Progenitor cell of endocrine pancreas (in vitro differentiated cells): Measurements from ENCODE around the gene EYA2. TPM values are rescaled to one million over a fixed set of nuclear protein-coding genes. Genes with fewer than 3 reads are reported as not detected.
"Not testable (repeated sequence)": the region's sequence is repeated elsewhere in the genome, so short reads cannot be mapped to it uniquely, and the experiment has no call there.

ENCODE experiments used
- DNase-seq: peaks from one replicate; pipeline ENCODE4 v3.0.0; 2021; ENCODE audit warnings: low spot score; ENCODE audit not compliant: unreplicated experiment
- H3K27ac Mint-ChIP-seq: 2 replicates; pipeline ENCODE4 v1.8.0; 2021; ENCODE audit warnings: mild to moderate bottlenecking, moderate library complexity, mixed read lengths
- H3K27me3 Mint-ChIP-seq: 2 replicates; pipeline ENCODE4 v1.8.0; 2021; ENCODE audit warnings: mixed read lengths
- H3K36me3 Mint-ChIP-seq: 2 replicates; pipeline ENCODE4 v1.8.0; 2022; ENCODE audit warnings: mixed read lengths; ENCODE audit not compliant: insufficient read depth
- H3K4me1 Mint-ChIP-seq: 2 replicates; pipeline ENCODE4 v1.8.0; 2021; ENCODE audit warnings: low read depth, mixed read lengths
- H3K4me3 Mint-ChIP-seq: 2 replicates; pipeline ENCODE4 v1.8.0; 2021; ENCODE audit warnings: low read depth, mild to moderate bottlenecking, moderate library complexity, mixed read lengths
- H3K9me3 Mint-ChIP-seq: 2 replicates; pipeline ENCODE4 v1.8.0; 2021; ENCODE audit warnings: low read depth, mixed read lengths
- total RNA-seq: library from RNA; stranded (reverse); gene quantifications from 2 replicates; pipeline ENCODE4 v1.2.1, GENCODE V29; 2021
- TF ChIP-seq, protein P1 (sequence below): fragments of 200-600 bp; sonication (generic); IDR thresholded peaks from one replicate; pipeline ENCODE4 v1.5.0; 2021; ENCODE audit warnings: antibody characterized with exemption, mild to moderate bottlenecking; ENCODE audit not compliant: unreplicated experiment

EYA2 gene
- total RNA-seq, 1 donor from 2014 or later = 0.53 TPM

DNA sequence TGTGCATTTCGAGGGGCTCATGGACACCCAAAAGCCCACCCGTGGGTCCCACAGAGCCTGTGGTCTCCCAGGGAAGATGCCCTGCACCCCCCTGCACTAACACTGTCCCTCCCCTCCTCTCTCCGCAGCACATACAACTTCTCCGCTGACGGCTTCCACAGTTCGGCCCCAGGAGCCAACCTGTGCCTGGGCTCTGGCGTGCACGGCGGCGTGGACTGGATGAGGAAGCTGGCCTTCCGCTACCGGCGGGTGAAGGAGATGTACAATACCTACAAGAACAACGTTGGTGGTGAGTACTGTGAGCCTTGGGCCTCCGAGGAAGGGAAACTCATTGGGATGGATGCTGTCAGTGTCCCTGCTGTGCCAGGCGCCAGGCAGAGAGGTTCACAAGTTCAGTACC is 277.9 kb downstream of the EYA2 start:
- Mint-ChIP-seq H3K27ac (no peak overlapping the region), H3K27me3 (peaks cover 18% of the 10 kb centered on the region), H3K9me3 (no peaks in the 10 kb centered on the region), H3K4me3 (no peak overlapping the region), H3K36me3 (no peaks in the 10 kb centered on the region), H3K4me1 (no peaks in the 10 kb centered on the region)
- no peak for DNase-seq
- TF ChIP-seq, protein P1, sequence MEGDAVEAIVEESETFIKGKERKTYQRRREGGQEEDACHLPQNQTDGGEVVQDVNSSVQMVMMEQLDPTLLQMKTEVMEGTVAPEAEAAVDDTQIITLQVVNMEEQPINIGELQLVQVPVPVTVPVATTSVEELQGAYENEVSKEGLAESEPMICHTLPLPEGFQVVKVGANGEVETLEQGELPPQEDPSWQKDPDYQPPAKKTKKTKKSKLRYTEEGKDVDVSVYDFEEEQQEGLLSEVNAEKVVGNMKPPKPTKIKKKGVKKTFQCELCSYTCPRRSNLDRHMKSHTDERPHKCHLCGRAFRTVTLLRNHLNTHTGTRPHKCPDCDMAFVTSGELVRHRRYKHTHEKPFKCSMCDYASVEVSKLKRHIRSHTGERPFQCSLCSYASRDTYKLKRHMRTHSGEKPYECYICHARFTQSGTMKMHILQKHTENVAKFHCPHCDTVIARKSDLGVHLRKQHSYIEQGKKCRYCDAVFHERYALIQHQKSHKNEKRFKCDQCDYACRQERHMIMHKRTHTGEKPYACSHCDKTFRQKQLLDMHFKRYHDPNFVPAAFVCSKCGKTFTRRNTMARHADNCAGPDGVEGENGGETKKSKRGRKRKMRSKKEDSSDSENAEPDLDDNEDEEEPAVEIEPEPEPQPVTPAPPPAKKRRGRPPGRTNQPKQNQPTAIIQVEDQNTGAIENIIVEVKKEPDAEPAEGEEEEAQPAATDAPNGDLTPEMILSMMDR = no peak

DNA sequence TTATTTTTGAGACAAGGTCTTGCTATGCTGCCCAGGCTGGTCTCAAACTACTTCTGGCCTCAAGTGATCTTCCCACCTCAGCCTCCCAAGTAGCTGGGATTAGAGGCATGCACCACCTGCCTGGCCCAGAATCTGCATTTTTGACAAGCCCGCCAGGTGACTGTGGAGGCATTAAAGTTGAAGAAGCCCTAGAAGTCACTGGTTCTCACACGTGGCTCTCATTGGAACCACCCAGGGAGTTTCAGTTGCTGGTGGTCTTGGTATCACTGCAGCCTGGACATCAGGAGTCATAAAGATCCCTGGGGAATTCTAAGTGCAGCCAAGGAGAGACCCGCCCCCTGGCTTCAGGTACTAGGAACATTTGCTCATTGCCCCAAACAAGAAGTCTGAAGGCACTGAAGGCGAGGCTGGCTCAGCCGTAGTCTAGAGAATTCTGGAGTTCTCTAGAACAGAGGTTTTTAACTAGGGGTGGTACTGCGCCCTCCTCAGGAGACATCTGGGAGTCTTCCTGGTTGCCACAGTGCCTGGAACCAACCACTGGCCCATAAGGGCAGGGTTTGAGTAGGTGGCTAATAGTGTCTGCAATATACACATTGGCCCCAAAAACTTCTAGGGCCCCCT is 279.1 kb downstream of the EYA2 start:
- H3K4me1 Mint-ChIP-seq = no peaks in the 10 kb centered on the region
- no peak overlapping the region for H3K4me3 Mint-ChIP-seq
- TF ChIP-seq, protein P1 = no peak
- H3K27ac Mint-ChIP-seq = no peak overlapping the region
- DNase-seq = no peak
- no peaks in the 10 kb centered on the region for H3K36me3 Mint-ChIP-seq
- H3K27me3 Mint-ChIP-seq = peaks cover 18% of the 10 kb centered on the region
- H3K9me3 Mint-ChIP-seq = no peaks in the 10 kb centered on the region

DNA sequence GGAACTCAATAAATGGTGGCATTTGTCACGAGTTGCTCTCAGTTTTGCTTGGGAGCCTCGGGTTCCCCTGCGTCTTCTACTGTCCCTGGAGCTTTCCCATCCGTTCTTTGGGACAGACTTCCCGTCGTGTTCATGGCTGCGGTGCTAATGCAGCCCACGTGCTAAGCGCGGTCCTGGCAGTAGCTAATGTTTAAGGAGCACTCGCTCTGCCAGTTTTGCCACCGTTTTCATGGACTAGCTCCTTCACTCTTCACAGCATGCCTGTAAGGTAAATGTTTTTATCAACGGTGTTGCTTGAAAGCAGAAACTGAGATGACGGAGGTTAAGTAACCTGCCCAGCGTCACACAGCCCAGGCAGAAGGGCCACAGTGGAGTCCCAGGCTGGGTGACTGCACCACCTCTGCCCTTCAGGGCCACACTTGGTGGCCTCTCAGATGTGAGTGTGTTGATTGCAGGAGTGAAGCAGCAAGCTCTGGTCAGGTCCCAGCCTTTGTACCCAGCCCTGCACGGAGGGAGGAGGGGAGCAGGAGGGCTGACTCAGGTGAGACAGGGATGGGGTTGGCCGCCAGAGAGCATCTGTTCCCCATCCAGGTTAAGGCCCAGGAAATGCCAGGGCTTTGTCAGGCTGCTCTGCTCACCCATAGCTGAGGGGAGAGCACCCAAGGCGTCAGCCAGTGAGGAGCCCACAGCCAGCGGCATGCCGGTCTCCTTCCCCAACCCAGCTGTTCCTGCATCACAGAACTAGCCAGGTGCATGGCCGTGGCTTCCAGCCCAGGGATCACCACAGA is 280.0 kb downstream of the EYA2 start:
- TF ChIP-seq, protein P1 = no peak
- H3K27me3 Mint-ChIP-seq = peaks cover 15% of the 10 kb centered on the region
- H3K27ac Mint-ChIP-seq = no peak overlapping the region
- no peaks in the 10 kb centered on the region for H3K36me3 Mint-ChIP-seq
- no peak for DNase-seq
- no peaks in the 10 kb centered on the region for H3K9me3 Mint-ChIP-seq
- H3K4me3 Mint-ChIP-seq = no peak overlapping the region
- no peaks in the 10 kb centered on the region for H3K4me1 Mint-ChIP-seq

DNA sequence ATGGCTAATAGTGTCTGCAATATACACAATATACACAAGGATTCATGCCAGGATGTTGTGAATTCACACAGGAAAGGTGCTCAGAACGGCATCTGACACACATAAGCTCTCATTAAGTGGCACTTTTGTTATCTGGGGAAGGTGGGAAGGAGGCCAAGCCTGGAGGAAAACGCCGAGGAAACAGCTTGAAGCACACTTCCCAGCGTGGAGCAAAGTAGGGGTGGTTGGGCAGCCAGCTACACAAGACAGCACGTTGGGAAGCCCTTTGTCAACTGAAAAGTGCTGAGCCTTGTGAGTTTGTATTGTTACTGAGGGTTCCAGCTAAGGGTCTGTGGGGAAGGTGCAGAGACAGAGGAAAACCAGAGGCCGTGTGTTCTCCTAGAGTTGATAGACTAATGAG is 280.9 kb downstream of the EYA2 start:
- DNase-seq = no peak

DNA sequence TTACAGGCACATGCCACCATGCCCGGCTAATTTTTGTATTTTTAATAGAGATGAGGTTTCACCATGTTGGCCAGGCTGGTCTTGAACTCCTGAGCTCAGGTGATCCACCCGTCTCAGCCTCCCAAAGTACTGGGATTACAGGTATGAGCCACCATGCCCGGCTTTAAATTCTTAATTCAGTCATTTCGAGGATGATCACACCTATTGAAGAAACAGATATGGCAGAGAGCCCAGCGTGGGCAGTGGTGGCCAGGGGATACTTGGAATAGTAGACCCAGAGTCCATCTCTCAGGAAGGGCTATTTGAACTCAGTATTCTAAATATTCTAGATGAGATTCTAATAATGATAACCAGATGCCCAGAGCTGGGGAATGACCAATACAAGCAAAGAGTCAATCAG is 281.6 kb downstream of the EYA2 start:
- not testable (repeated sequence) for H3K9me3 Mint-ChIP-seq, H3K36me3 Mint-ChIP-seq, DNase-seq, H3K27ac Mint-ChIP-seq, H3K4me3 Mint-ChIP-seq, H3K4me1 Mint-ChIP-seq, H3K27me3 Mint-ChIP-seq

More for the DNA sequence above, 280.9 kb downstream of the EYA2 start:
- no peak overlapping the region for H3K4me3 Mint-ChIP-seq
- no peak overlapping the region for H3K27ac Mint-ChIP-seq
- peaks cover 15% of the 10 kb centered on the region for H3K27me3 Mint-ChIP-seq
- TF ChIP-seq, protein P1 = no peak
- no peaks in the 10 kb centered on the region for H3K9me3 Mint-ChIP-seq
- no peaks in the 10 kb centered on the region for H3K4me1 Mint-ChIP-seq
- H3K36me3 Mint-ChIP-seq = no peaks in the 10 kb centered on the region

DNA sequence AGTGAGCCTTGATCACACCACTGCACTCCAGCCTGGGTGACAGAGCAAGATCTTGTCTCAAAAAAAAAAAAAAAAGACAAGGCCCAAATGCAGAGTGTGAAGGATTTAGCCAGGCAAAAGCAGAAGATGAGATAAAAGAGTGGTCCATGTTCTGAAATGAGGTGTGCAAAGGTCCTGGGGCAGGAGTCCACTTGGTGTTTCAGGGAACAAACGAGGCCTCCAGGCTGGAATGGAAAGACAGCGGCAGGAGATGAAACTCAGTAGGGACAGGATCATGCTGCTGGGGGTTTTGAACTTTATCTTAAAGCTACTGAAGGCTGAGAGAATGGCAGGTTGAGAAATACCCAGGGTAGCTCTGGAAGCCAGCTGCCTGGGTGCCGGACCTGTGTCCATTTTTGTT is 283.6 kb downstream of the EYA2 start:
- no peaks in the 10 kb centered on the region for H3K36me3 Mint-ChIP-seq
- no peak for DNase-seq
- TF ChIP-seq, protein P1 = no peak
- H3K27me3 Mint-ChIP-seq = peaks cover 6% of the 10 kb centered on the region
- H3K27ac Mint-ChIP-seq = no peak overlapping the region
- no peaks in the 10 kb centered on the region for H3K9me3 Mint-ChIP-seq
- no peaks in the 10 kb centered on the region for H3K4me1 Mint-ChIP-seq
- no peak overlapping the region for H3K4me3 Mint-ChIP-seq
